Pancreas (tissue), 10 donors: ENCODE results near the gene CAPS2. TPM values are rescaled to one million over a fixed set of nuclear protein-coding genes. Genes with fewer than 3 reads are reported as not detected.

Experiments used
- ATAC-seq, 4 donors: fragments of 200-7000 bp; cut with Tn5 transposase; one replicate each; pipeline versions ENCODE4 v1.8.0 to v1.9.1; 2020; ENCODE audit warnings: mild to moderate bottlenecking in 4 of 4, moderate library complexity in 4 of 4
- DNase-seq, 6 donors: peaks; one replicate each; pipeline ENCODE4 v3.0.0-alpha.2; 2020
- FAIRE-seq: peaks from 2 replicates; lab custom pipeline; 2012; peaks lifted over from hg19 to GRCh38; lab: Jason Lieb, UNC
- H3K27ac ChIP-seq, 4 donors: fragments of 200-600 bp; sonication (generic); 1 replicate in 3 of 4; 2 replicates in 1 of 4; pipeline versions ENCODE4 v1.5.0 to v1.8.0; 2020
- H3K27me3 ChIP-seq, 4 donors: fragments of 200-600 bp; one replicate each; pipeline ENCODE4 v1.8.0; 2021
- H3K36me3 ChIP-seq, 3 donors: fragments of 200-600 bp; sonication (generic) in 1 of 3; one replicate each; pipeline versions ENCODE4 v1.5.0 to v1.8.0; 2020 to 2021
- H3K4me1 ChIP-seq, 3 donors: fragments of 200-600 bp; one replicate each; pipeline ENCODE4 v1.8.0; 2021
- H3K4me3 ChIP-seq, 4 donors: fragments of 200-600 bp; sonication (generic) in 2 of 4; one replicate each; pipeline versions ENCODE4 v1.5.0 to v1.8.0; 2020 to 2021
- H3K9me3 ChIP-seq, 4 donors: fragments of 200-600 bp; one replicate each; pipeline ENCODE4 v1.8.0; 2021
- WGBS, 2 donors: extraction: QIAGEN DNeasy Blood & Tissue Kit; methylation state at CpG; one replicate each; pipeline ENCODE4 v1.1.7; 2013; 5-methylcytosine and 5-hydroxymethylcytosine counted together
- intact Hi-C, 3 donors: fragments of 100-400 bp; cut with DNase I; formaldehyde crosslinking; loops; one replicate each; pipeline versions ENCODE4 v1.11.1 to v1.14.2; 2022
- polyA plus RNA-seq, 2 donors: library from polyadenylated mRNA; stranded (reverse); fragments of 200-250 nt; gene quantifications; one replicate each; pipeline ENCODE4 v1.2.3, GENCODE V29; 2013
- total RNA-seq, 6 donors: library from RNA; stranded (reverse); fragmentation: NEBNext Ultra II Directional in 4 of 6; extraction: Animal tissue kit (Norgen Biotek cat#: 25700) in 4 of 6; gene quantifications; one replicate each; pipeline versions ENCODE4 v1.2.1 to v1.2.4, GENCODE V29; 2021 to 2023
- TF ChIP-seq, protein P1 (sequence below), 4 donors: fragments of 200-600 bp; sonication (generic) in 3 of 4; IDR thresholded peaks; one replicate each; pipeline versions ENCODE4 v1.5.0 to v1.8.0; 2021; ENCODE audit warnings: antibody characterized with exemption in 4 of 4
- donor health status: healthy with polysubstance abuse.
- donor health status: DM: no; HTN: no; CAD: no; lungs with moderate emphysema.
- donor health status: DM: no; HTN: no; CAD: no.
- donor health status: control.
- donor health status: control.
- donor health status: Bipolar disorder and iron deficiency.
- donor health status: DM: yes; HTN: yes; CAD: no.
- donor health status: DM: no; HTN: no; CAD: no.
- donor health status: DM: no; HTN: no; CAD: no.
- donor health status: DM: yes; HTN: yes; CAD: no.

The CAPS2 gene
- total and polyA plus RNA-seq, 8 donors, result 1.7 to 5.7 (median 3.0) TPM

DNA sequence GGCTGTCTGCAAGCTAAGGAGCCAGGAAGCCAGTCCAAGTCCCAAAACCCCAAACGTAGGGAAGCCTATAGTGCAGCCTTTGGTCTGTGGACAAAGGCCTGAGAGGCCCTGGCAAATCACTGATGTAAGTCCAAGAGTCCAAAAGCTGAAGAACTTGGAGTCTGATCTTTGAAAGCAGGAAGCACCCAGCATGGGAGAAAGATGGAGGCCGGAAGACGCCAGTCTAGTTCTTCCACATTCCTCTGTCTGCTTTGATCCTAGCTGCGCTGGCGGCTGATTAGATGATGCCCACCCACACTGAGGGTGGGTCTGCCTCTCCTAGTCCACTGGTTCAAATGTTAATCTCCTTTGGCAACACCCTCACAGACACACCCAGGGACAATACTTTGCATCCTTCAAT lies 58.5 kb downstream of the CAPS2 start:
- no peaks in the 10 kb centered on the region for H3K27me3 ChIP-seq
- ATAC-seq, result no peak
- H3K4me1 ChIP-seq, result no peaks in the 10 kb centered on the region
- no peak overlapping the region for H3K27ac ChIP-seq
- H3K9me3 ChIP-seq, result no peaks in the 10 kb centered on the region
- H3K4me3 ChIP-seq, result no peak overlapping the region
- H3K36me3 ChIP-seq, result no peaks in the 10 kb centered on the region
- intact Hi-C loops, result no loop called here
- TF ChIP-seq, protein P1, sequence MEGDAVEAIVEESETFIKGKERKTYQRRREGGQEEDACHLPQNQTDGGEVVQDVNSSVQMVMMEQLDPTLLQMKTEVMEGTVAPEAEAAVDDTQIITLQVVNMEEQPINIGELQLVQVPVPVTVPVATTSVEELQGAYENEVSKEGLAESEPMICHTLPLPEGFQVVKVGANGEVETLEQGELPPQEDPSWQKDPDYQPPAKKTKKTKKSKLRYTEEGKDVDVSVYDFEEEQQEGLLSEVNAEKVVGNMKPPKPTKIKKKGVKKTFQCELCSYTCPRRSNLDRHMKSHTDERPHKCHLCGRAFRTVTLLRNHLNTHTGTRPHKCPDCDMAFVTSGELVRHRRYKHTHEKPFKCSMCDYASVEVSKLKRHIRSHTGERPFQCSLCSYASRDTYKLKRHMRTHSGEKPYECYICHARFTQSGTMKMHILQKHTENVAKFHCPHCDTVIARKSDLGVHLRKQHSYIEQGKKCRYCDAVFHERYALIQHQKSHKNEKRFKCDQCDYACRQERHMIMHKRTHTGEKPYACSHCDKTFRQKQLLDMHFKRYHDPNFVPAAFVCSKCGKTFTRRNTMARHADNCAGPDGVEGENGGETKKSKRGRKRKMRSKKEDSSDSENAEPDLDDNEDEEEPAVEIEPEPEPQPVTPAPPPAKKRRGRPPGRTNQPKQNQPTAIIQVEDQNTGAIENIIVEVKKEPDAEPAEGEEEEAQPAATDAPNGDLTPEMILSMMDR (IDR thresholded peaks at IDR 0.05), result no peak
- no peak for DNase-seq
- FAIRE-seq, result no peak
- 70 to 80% methylated on average over 5 of the region's 5 CpGs for WGBS, 2 donors

DNA sequence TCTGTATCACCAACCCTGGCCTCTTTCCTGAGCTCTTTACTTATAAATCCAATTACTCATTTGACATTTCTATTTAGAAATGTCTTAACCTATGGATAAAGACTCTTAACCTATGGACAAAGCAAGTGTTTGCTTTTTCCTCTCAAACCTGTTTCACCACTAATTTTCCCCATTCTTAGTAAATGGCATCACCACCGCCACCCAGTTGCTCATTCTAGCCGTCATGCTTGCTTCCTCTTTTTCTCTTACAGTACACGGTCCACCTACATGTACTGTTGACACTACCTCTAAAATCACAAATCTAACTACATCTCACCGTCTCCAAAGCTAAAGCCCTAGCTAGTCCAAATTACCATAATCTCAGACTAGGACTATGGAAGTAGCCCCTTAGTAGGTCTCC lies 60.0 kb downstream of the CAPS2 start:
- intact Hi-C loops, result no loop called here
- H3K27ac ChIP-seq, result no peak overlapping the region
- H3K9me3 ChIP-seq, result no peaks in the 10 kb centered on the region
- H3K27me3 ChIP-seq, result no peaks in the 10 kb centered on the region
- TF ChIP-seq, protein P1 (IDR thresholded peaks at IDR 0.05), result no peak
- no peaks in the 10 kb centered on the region for H3K36me3 ChIP-seq
- WGBS, 2 donors, result 71 to 83% methylated on average over 4 of the region's 4 CpGs
- ATAC-seq (no peak), FAIRE-seq (no peak), DNase-seq (no peak)
- no peak overlapping the region for H3K4me3 ChIP-seq
- H3K4me1 ChIP-seq, result no peaks in the 10 kb centered on the region

DNA sequence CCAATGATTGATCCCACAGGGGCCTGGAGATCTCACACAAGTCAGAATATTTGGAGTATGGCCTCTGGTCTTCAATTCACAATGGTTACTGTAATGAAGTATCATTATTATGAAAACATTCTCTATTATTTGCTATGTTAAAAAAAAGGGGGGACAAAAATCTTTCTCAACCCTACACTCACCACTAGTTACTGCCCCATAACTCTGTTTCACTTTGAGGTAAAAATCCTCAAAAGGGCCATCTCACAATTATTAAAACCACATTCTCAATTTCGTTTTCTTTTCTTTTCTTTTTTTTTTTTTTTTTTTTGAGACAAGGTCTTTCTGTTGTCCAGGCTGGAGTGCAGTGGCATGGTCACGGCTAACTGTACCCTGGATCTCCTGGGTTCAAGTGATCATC lies 60.9 kb downstream of the CAPS2 start:
- WGBS, 2 donors, result 54 to 60% methylated on average over 2 of the region's 2 CpGs
- intact Hi-C loops, result no loop called here

DNA sequence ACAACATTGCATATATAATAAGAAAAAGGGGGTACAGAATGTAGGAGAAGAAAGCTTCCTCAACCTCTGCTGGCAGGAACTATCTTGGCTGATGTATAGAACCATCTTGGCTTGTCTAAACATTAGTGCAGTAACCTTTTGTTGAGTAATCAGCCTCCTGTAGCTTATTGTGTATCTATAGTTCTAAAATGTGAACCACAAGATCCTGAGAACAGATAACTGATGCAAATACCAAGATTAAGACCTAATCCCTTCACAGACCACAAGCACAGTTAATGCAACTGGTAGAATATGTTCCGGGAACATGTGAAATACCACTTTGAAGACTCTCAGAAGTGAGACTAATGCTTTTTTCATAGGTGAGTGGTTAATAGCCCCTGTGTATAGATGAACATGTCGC lies 69.8 kb downstream of the CAPS2 start:
- intact Hi-C loops, result no loop called here
- no peak overlapping the region for H3K4me3 ChIP-seq
- H3K9me3 ChIP-seq, result no peaks in the 10 kb centered on the region
- H3K27me3 ChIP-seq, result no peaks in the 10 kb centered on the region
- no peaks in the 10 kb centered on the region for H3K36me3 ChIP-seq
- ATAC-seq, result no peak
- H3K4me1 ChIP-seq, result no peaks in the 10 kb centered on the region
- FAIRE-seq, result no peak
- DNase-seq, result no peak
- 61 to 79% methylated on average over 2 of the region's 2 CpGs for WGBS, 2 donors
- no peak overlapping the region for H3K27ac ChIP-seq
- TF ChIP-seq, protein P1 (IDR thresholded peaks at IDR 0.05), result no peak

More for the DNA sequence above, 60.9 kb downstream of the CAPS2 start:
- H3K36me3 ChIP-seq, result no peaks in the 10 kb centered on the region
- no peaks in the 10 kb centered on the region for H3K27me3 ChIP-seq
- TF ChIP-seq, protein P1 (IDR thresholded peaks at IDR 0.05), result no peak
- ATAC-seq (no peak), FAIRE-seq (no peak), DNase-seq (no peak)
- no peak overlapping the region for H3K4me3 ChIP-seq
- no peaks in the 10 kb centered on the region for H3K4me1 ChIP-seq
- no peaks in the 10 kb centered on the region for H3K9me3 ChIP-seq
- H3K27ac ChIP-seq, result no peak overlapping the region

DNA sequence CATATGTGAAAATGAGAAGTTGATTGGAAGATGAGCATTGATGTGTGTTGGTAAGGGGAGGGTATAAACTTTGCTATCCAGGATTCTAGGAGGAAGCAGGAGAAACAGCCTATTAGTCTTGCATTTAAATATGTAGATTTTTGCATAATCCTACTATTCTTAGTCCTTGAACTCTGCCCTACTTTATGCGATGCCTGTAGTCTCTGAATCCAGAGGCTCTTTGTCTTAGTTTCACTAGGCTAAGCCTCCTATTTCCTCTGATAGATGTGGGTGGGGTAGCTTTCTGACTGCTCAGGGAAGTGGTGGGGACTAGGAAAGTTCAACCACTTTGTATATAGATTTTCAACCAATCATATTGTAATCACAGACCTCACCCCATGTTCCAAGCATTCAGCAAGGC lies 71.0 kb downstream of the CAPS2 start:
- intact Hi-C loops, result no loop called here
- Histone ChIP-seq H3K4me3 (no peak overlapping the region), H3K4me1 (no peaks in the 10 kb centered on the region), H3K36me3 (no peaks in the 10 kb centered on the region), H3K27ac (no peak overlapping the region), H3K9me3 (no peaks in the 10 kb centered on the region), H3K27me3 (no peaks in the 10 kb centered on the region)
- WGBS, 2 donors, result 28 to 52% methylated on average over 1 of the region's 1 CpG
- ATAC-seq (no peak), DNase-seq (no peak), FAIRE-seq (no peak)
- TF ChIP-seq, protein P1 (IDR thresholded peaks at IDR 0.05), result no peak
